GM12875 (cell line): ENCODE measurements around the gene VPS35.

Experiments
- H3K4me3 ChIP-seq: one replicate; pipeline ENCODE4 v1.5.1; 2011; ENCODE audit warnings: low read depth, low read length, control low read depth
- TF ChIP-seq, protein P1 (sequence below): IDR thresholded peaks from 2 replicates; pipeline ENCODE4 v1.5.1; 2011; ENCODE audit warnings: low read depth, mild to moderate bottlenecking, control low read depth, inconsistent platforms, low read length, moderate library complexity, borderline replicate concordance; ENCODE audit not compliant: insufficient read depth

The VPS35 gene

DNA sequence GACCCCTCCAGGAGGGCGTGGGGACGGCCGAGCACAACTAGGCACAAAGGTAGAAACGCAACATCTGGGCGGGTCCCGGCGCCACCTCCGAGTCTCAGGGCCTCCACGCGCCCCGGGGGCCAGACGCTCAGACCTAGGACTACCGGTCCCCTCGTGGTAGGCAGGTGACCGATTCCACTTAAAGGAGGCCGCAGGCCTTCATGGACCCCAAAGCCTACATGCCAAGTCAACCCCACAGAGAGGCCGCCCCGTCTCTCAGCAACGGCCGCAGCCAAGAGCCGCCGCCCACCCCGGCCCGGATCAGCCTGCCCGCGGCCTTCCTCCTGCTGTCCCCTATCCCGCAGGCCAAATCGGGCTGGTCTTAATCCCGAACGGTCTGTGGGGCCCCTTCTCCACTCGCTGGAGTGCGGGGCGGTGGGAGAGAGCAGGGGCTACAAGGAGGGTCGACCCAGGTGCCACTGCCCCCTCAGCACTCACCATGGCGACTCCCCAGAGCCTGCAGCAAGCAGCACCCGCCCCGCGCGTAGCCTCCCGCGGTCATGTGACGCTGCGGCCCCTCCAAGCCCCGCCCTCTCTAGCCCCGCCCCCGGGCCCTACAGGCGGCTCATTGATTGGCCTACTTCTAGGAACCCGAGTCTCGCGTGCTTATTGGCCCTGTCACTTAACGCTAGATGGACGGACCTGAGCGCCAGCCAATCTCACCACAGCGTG lies at the start of gene VPS35:
VPS35 (minus strand) TSS at position 525 of the 711 bp plus-strand sequence; CDS start at position 480, 45 bp downstream.
- H3K4me3 ChIP-seq, result peak within 1 kb of the TSS; percentile 75
- TF ChIP-seq, protein P1, sequence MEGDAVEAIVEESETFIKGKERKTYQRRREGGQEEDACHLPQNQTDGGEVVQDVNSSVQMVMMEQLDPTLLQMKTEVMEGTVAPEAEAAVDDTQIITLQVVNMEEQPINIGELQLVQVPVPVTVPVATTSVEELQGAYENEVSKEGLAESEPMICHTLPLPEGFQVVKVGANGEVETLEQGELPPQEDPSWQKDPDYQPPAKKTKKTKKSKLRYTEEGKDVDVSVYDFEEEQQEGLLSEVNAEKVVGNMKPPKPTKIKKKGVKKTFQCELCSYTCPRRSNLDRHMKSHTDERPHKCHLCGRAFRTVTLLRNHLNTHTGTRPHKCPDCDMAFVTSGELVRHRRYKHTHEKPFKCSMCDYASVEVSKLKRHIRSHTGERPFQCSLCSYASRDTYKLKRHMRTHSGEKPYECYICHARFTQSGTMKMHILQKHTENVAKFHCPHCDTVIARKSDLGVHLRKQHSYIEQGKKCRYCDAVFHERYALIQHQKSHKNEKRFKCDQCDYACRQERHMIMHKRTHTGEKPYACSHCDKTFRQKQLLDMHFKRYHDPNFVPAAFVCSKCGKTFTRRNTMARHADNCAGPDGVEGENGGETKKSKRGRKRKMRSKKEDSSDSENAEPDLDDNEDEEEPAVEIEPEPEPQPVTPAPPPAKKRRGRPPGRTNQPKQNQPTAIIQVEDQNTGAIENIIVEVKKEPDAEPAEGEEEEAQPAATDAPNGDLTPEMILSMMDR, result peak; percentile 44

DNA sequence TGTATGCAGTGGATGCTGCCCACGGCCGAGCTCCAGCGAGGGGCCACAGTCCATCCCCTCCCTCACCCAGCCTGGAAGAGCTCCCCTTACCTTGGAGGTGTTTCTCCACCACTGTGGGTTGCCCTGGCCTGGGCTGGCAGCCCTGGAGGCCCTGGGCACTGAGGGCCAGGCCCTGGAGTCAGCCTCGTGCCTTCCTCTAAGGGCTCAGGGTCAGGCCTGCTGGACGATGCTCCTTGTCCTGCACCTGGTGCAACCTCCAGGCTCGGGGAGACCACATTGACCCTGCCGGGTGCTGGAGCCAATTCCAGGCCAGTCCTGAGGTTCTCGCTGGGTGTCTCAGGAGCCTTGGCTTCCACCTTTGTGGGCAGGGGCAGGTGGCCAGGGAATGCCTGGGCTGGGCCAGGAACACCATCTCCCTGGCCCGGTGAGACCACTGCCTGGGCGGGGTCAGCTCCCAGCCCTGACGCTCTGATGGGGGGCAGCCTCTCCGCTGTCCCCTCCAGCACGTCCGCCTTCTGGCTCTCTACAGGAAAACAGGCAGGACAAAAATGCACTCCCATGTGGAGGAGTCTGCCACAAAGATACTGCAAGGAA lies 48.7 kb upstream of the VPS35 start:
- TF ChIP-seq, protein P1, result no peak
- no peak overlapping the region for H3K4me3 ChIP-seq

DNA sequence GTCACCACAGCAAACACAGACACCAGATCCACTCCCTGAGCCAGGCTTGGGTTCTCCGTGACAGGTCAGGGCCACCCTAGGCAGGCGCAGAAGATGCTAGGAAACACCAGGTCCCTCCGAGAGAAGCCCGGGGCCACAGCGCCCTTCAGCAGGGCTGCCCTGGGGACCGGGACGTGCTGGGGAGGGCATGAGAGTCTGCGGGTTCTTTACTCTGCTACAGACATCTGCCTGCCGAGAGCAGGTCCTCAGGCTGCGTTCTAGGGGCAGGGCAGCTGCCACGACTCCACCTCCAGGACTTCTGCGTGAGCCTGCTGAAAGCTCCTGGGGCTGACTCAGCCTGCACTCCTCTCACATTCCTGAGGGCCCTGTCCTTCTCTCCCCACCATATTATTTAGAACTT lies 47.7 kb upstream of the VPS35 start:
- TF ChIP-seq, protein P1, result no peak
- H3K4me3 ChIP-seq, result no peak overlapping the region

DNA sequence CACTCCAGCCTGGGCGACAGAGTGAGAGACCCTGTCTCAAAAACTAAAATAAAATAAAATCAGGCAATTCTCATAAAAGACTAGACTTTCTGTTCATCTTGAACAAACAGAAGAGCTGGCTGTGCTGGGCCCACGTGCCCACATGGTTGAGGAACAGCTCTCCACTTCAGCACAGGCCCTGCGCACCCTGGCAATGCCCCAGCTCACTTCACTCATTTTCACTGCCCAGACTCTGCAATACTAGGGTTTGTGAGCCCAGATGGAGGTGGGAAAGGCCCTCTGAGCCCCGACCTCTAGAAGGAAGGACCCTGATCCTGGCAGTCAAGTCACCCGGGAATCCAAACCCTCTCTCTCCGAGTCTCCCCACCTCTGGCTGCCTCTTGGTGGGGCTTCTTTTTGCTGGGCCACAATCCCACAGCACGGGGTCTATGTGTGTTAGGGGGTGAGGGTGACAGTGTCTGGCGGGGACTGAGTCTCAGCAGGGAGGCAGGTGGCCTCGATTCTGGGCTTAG lies 44.4 kb upstream of the VPS35 start:
- H3K4me3 ChIP-seq, result no peak overlapping the region
- TF ChIP-seq, protein P1, result no peak

DNA sequence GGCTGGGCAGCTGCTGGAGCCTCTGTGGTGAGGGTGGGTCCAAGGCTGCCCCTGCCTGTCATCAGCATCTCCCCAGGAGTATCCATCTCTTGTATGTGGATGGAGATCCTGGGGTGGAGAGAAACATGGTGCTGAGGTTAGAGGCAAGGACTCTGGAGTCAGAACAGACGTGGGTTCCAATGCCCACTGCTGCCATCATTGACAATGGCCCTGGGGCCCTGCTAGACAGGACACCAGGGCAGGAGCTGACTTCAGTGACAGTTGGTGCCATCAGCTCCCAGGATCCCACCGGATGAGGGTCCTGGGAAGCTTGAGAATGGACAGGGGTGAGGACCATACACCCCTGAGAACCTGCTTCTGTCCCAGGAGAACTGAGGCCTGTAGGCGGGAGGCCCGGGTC lies 43.6 kb upstream of the VPS35 start:
- TF ChIP-seq, protein P1, result no peak
- no peak overlapping the region for H3K4me3 ChIP-seq

DNA sequence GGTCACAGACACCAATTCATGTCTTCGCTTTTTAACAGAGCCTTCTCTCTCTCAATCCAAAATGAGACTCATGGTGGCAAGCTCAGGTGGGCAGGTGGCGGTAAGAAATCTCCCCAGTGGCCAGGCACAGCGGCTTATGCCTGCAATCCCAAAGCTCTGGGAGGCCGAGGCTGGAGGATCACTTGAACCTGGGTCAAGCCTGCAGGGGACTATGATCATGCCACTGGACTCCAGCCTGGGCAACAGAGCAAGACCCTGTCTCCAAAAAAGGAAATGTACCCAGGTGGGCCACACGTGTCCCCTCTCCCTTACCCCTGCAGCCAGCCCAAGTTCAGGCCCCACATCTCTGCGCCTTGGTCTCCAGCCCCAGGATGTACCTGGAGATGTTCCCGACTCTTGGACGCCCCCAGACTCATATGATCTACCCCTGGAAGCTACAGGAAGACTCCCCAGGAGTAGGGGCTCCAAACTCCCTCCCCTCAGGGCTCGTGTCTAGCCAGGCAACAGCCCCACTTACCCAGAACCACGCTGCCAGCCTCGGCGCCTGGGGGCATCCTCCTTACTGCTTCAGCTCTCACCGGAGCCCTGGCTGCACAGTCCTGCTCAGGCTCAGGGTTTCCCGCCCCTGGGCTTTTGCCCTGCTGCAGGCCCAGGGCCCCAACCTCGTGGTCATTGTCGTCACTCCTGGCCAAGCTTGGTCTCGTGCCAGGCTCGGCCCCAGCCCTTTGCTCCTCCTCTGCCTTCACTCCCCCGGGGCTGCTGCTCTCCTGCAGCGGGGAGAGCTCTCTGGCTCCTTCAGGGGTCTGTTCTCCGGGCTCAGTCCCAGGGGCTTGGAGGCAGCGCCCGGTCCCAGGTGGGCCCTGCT lies 42.9 kb upstream of the VPS35 start:
- TF ChIP-seq, protein P1, result no peak

More for the DNA sequence above, 42.9 kb upstream of the VPS35 start:
- H3K4me3 ChIP-seq, result no peak overlapping the region
